GM21717 (cell line): ENCODE results near the gene SLC25A13.

Source experiments
- ATAC-seq: cut with Tn5 transposase; IDR thresholded peaks from one replicate; pipeline ENCODE4 v1.9.1; 2021; ENCODE audit warnings: mild to moderate bottlenecking, moderate library complexity; ENCODE audit not compliant: unreplicated experiment

SLC25A13 gene

DNA sequence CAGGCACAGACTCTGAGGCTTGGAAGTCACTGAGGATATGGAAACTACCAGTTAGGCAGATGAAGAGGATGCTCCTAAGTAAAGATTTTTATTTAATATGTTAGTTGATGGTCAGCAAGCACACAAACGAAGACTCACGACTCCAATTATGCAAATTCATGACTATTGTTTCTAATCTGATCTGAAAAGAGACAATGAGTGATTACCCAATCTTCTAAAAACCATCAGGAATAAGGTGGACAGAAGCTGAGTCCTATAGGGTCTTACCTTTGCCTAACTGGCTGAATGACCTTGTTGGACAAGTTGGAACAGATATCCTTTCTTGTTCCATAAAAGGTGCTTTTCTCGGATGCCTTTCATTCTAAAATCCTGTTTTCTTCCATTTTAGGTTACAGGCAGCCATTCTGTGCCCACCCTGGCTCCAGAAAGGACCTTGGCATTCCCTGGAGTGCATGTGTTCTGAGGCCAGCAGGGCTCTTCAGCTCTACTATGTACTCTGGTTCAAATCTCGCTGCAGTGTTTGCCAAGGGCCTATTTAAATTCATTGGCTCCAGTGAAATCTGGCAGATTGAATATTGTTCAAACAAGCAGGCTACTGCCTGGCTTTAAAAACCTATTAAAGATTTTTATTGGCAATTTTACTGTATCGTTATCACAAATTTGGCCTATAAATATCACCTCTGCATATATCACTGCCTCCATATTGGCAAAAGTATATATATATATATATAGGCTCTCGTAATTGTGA is 77.5 kb downstream of the SLC25A13 start:
- no peak for ATAC-seq

DNA sequence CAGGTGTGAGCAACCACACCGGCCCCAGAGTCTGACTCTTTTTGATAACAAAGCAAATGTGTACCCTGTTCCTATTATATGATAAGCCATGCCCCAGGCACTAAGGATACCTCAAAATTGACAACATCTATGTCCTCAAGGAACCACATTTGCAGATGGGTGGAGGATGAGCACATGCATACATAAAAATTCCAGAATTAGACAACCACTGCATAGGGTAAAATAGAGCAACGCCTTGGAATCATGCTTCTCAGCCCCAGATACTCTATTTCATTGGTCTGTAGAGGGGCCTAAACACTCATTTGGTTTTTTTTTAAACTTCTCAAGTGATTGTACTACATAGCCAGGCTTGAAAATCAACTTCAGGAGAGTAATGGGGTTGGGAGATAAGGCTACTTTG is 78.7 kb downstream of the SLC25A13 start:
- ATAC-seq, result no peak

DNA sequence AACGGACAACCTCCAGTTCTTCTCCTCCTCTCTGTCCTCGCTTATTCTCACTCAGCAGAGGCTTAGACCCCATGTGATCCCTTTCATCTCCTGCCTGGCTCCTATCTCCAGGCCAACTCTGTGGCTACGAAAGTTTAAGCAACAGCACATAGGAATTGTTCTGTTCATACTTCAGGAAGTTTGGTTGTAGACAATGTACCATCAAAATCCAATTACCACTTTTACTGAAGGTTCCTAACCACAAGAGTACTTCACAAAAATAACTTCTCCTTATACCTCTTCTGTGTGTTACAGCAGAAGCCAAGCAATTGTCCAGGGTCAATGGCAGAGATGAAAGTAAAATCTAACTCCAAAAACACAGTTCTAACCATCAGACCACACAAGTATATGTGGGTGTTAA is 80.0 kb downstream of the SLC25A13 start:
- ATAC-seq, result no peak

DNA sequence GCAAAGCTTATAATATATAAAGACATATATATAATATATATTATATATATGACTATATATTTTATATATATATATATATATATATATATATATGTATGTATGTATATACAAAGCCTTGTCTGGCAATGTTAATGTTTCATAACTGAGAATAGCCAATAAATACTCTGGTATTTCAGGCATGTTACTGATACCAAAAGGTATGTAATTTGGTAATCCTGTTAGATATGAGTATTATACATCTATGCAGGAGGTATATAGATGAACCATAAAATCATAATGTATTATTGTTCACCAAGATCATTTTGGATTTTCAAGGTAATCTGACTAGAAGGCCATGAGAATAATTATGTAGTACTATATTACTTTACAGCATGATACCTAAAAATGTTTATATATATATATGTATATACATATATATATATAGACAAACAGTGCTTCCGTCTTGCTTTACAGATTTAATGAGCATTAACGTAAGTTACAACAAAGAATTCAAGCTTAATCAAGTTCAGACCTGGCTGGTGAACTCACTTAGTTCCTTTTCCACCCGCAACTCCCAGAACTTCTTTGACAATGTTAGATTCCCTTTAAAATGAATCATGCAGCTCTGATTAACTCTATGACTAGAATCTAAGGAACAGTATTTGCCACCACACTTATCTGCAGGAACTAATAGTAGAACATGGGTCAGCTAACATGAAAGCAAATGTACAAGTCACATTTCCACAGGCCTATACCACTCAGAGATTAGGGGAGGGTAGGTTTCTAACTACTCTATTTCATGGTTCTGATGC is 82.7 kb downstream of the SLC25A13 start:
- ATAC-seq, result no peak

DNA sequence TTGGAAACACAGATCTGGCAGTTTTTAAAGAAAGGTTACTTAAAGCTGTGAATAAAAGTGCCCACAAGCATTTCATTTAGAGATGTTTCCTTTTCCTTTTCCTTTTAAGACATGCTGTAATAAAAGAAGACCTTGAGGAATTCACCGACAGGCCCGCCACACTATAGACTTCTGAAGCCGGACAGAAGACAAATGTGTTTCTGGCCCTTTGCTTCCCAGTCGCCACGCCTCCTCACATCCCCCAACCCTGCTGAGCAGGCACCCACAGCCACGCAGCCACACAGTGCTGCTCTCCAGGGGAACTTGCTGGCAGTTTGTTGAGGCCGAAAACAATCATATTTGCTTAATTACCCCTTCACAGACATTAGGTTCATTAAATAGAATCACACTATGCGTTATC is 83.4 kb downstream of the SLC25A13 start:
- ATAC-seq, result no peak

DNA sequence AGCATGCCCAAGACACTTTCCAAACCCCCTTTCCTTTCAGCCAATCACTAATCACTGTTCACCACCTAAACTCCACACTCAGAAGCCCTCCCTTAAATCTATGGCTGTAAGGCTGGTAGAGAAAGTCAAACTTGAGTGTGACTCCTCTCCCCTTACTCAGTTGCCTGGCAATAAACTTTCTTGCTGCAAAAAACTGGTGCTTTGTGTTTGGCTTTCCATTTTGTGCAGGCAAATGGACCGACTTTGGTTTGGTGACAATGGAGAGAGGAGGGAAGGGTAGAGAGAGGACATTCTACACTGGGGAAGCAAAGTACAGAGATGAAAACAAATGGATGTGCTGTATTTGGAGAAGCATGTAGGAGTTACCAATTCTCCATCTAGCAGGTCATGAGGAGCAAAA is 84.9 kb downstream of the SLC25A13 start:
- ATAC-seq, result no peak

DNA sequence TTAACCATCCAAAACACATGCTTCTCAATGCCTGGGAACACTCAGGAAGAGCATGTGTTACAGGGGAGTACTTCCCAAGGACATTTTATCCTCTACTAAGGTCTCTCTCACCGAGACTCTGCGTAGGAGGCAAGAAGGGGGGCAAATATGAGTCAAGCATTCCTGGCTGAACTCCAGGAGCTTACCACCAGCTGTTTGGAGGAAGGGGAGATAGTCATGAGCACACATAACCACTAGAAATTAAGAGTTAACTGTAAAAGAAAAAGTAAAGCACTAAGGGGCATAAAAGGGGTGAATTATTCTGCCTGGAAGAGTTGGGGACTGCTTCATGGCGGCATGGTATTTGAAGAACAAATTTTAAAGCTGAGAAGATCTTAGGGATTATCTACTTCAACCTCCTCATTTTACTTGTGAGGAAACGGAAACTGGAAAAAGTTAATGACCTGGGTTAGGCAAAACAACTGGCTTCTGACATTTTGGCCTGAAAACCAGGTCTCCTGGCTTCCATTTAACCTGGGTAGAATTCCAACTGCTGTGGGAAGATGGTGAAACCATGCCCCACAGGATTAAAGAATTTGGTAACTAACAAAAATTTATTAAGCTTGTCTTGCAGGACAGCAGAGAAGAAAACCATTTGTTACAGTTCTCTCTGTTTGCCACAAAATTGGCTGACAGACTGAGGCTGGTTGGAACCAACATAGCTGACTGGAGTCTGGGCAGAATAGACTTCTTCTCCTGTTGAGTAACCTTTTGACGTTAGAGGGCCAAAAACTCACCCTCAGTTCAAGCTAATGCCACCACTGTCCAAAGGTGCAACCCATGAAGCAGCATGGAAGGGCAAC is 85.5 kb downstream of the SLC25A13 start:
- no peak for ATAC-seq

DNA sequence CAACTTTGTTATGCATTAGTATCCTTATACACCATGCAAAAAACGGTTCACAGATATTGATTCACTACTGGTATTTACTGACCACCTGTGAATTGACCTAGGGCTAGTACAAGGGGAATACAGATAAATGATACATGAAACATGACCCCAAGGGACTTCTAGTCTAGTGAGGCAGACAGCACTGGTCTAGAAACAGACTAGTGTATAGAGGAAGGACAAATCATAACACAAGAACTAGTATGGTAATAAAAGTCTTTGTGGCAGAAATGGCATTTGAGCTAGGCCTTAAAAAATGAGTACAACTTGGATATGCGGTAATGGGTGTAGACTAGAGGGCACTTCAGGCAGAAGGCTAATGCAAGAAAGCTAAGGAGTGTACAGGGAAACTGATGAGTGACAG is 86.6 kb downstream of the SLC25A13 start:
- ATAC-seq, result no peak

DNA sequence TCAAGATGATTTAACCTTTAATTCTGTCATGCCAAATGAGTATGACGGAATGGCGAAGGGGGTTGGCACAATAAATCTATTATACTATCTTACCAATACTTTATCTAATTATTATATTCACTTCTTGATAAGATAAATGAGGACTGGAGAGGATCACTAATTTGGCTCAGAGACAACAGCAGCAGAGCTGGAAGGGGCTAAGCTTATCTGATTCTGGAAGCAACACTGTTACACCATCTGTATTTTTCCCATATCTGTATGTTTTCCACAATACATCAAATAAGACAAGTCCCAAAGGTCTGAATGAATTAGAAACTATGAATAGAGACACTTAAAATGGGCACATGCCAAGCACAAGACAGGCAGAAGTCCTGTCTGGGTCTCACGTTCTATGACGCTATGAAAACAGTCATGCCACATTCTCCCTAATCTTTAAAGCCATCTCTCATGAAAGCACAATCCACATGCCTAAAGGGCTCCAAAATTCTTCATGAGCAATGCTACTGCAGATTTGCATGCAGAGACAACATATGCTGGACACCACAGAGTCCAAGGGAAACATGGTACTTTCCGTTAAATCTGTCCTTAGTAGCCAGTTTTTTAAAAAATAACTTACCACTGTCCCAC is 88.3 kb downstream of the SLC25A13 start:
- no peak for ATAC-seq

DNA sequence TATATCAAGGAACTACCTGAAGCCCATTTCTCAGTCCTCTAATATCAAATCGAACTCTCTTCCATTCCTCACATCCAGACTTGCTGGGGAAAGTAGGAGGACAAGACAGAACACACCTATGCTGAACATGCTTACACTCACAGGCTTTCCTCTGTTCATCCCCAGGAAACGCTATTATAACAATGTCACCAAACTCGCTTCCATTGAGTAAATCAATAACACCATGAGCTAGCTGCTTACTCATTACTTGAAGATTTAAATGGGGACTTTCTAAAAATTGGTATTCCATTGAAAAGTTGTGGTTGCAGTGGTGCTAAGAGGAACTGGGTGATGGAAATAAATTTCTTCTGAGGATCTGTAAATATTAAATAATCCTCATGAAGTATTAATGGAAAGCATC is 88.8 kb downstream of the SLC25A13 start:
- no peak for ATAC-seq

DNA sequence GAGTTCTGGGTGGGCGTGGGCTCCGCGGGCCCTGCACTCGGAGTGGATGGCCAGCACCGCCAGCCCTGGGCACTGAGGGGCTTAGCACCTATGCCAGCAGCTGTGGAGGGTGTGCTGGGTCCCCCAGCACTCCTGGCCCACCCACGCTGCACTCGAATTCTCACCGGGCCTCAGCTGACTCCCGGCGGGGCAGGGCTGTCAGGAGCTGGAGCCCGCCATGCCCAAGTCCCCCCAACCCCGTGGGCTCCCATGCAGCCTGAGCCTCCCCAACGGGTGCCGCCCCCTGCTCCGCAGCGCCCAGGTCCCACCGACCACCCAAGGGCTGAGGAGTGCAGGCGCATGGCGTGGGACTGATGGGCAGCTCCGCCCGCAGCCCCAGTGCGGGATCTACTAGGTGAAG is 93.1 kb downstream of the SLC25A13 start:
- ATAC-seq, result no peak

DNA sequence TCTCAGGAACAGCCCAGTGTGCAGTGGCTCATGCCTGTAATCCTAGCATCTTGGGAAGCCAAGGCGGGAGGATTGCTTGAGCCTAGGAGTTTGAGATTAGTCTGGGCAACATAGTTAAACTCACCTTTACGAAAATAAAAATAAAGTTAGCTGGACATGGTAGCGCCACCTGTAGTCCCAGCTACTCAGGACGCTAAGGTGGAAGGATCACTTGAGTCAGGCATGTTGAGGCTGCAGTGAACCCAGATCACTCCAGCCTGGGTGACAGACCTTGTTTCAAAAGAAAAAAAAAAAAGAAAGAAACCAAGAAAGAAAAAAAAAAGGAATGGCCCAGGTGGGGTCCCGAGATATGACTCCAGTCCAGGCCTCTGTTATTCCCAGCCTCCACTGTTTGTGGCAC is 96.6 kb downstream of the SLC25A13 start:
- no peak for ATAC-seq

DNA sequence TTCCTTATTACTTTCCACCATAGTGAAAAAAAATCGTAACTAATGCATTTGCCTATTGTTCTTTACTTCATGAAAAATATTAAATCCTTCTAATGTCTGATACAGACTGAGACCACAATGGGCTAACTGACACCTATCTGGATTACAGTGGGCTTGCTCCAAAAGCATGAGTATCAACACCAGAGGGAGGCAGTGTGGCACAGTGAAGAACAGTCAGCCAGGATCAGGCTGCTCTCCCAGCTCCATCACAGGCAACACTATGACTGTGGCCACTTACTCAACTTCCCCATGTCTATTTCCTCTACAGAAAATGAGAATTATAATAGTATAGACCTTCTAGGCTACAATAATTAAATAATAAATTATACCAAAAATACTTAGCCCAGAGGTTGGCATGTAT is 97.2 kb downstream of the SLC25A13 start:
- ATAC-seq, result no peak

DNA sequence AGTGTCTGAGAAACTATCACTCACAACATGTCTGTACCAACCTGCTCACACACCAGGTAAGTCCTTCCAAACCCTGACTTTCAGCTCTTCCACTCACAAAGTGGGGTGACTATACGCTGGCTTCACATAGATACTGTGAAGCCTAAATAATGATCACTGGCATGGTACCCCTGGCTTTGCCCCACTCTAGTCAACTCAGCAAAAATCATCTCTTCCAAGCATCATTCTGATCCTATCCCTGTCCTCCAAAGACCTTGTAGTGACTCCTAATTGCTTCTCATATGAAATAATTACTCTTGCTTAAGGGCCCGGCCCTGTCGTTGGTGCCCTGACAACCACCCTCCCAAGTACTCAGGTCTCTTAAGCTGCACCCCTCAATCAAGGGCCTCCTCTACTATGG is 97.8 kb downstream of the SLC25A13 start:
- no peak for ATAC-seq

DNA sequence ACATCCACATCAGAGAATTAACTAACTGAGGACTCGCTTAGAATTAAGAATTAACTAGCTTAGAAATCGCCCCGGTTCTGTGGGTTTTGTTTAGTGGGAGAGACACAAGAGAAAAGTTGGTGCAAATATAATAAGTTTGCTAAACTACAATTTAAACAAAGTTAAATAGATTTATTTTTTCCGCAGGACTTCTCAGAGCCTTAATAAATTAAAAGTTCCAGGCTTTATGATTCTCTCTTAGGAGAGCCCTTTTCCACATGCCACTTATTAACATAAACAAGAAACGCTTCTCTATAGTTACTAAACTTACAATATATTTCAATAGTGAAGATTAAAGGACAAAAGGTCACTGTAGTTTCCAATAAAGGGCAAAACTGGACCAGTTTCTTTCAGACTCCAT is 100.0 kb downstream of the SLC25A13 start:
- ATAC-seq, result no peak

DNA sequence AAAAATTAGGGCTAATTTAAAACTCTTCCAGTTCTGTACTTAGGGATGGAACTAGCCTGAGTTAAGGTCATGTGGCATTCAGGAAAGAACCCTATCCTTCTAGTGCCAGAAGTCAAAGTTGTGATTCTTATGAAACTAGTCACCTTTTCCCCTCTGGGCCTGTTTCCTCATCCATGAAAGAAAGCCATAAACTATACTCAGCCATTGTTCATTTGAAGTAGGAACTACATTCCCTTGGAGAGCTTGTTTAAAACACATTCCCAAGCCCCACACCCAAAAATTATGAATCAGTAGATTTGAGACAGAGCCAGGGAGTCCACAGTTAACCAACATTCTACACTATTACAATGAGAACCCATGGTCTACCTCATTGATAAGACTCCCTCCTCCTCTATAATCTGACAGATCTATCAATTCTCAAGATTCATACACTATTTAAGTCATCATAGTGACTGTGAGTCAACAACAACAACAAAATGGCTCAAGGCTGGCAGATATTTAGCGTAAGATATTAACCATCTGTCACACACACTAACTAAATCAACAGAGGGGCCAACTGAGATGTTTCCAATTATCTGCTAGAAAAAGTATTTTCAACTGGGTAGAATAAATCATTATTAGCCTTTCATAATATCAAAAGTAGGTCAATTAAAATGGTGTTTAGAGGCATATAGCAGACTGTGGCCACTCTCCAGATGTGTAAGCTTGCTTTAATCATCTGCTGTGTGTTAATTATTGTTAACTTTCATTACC is 102.3 kb downstream of the SLC25A13 start:
- ATAC-seq, result no peak

DNA sequence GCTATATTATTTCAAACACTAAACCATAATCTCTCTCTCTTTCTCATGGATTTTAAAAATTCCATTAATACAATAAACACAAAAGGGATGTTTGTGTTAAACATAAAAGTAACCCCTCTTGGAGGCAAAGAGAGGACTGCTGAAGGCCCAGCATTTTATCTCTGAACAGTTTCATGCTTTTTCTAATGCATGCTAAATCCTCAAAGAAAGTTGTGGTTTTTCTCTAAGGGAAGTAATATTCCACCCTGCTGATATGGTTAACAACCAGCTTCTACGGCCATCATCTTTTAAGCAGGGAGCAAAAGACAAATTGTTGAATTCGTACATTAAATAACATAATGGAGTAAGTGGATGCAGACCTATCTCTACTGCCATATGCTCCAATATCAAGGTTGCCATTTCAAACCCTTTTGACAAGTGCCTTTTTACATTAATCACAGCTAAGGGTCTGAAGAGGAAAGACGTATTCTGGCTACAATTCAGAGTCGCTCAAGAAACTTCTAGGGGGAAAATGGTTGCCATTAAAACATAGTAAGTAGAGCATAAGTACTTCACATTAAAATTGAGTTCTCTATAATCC is 103.1 kb downstream of the SLC25A13 start:
- ATAC-seq, result no peak

DNA sequence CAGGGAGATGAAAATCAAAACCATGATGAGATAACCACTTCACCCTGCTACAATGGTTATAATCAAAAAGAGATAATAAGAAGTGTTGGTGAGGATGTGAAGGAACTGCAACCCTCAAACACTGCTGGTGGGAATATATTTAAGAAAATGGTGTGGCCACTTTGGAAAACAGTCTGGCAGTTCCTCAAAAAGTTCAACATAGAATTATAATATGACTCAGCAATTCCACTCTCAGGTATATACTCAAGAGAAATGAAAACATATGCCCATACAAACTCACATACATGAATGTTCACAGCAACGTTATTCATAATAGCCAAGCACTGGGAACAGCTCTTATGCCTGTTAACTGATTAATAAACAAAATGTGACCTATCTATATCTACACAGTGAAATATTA is 104.8 kb downstream of the SLC25A13 start:
- ATAC-seq, result no peak

DNA sequence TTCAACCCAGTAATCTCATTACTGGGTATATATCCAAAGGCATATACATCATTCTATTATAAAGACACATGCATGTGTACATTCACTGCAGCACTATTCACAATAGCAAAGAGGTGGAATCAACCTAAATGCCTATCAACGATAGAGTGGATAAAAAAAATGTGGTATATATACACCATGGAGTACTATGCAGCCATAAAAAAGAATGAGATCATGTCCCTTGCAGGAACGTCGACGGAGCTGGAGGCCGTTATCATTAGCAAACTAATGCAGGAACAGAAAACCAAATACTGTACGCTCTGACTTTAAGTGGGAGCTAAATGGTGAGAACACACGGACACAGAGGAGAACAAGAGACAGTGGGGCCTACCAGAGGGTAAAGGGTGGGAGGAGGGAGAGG is 105.5 kb downstream of the SLC25A13 start:
- ATAC-seq, result no peak

DNA sequence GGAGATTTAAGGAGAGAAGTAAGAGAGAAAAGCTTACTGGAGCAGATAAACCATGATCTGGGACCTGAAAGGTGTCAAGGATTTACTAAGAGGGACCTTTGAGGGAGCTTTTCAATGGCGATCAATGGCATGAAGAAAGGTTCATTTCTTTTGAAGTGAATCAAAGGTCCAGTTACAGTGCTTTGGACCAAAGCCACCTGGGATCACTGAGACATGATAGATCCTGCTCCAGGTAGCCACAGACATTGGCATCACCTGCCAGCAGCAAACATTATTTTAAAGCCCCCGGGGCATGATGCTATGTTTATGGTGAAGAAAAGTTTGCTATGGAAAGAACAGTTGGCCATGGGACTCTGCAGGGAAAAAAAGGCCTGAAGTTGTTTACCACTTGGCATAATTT is 109.4 kb downstream of the SLC25A13 start:
- no peak for ATAC-seq
